ENCODE results near the gene DMRTC1. TPM values are rescaled to one million over a fixed set of nuclear protein-coding genes. Genes with fewer than 3 reads are reported as not detected.
"Not testable (repeated sequence)": the region's sequence is repeated elsewhere in the genome, so short reads cannot be mapped to it uniquely, and the experiment has no call there.

Gene DMRTC1
- polyA plus RNA-seq (1.8 TPM in 1 of 2 replicates, not detected in the other), polyA minus RNA-seq (0.58 and 0.73 TPM in 2 replicates)

GRCh38 chrX:72943819-72944169 is at the start of gene DMRTC1:
DMRTC1 (minus strand) TSS chrX:72943837; CDS start chrX:72875694, 68,143 bp downstream.
- H3K27me3 ChIP-seq (ENCODE audit: insufficient read depth, low read depth, low read length); H3K36me3 ChIP-seq (ENCODE audit: insufficient read depth, low read length); H4K20me1 ChIP-seq (ENCODE audit: insufficient read depth); H3K9ac ChIP-seq (ENCODE audit: low read length); H3K9me3 ChIP-seq (ENCODE audit: low read length); H3K27ac ChIP-seq (ENCODE audit: low read length); H3K4me2 ChIP-seq (ENCODE audit: low read length); H3F3A ChIP-seq (ENCODE audit: insufficient read depth, low read length, poor library complexity, severe bottlenecking); H3K79me2 ChIP-seq (replicated peaks; ENCODE audit: insufficient read depth, low read length); H3K4me3 ChIP-seq (ENCODE audit: low read length); H3K9me2 ChIP-seq (ENCODE audit: insufficient read depth, low read length); H2AFZ ChIP-seq (ENCODE audit: low read depth, low read length): not testable (repeated sequence)

GRCh38 chrX:72980894-72981469 is 37.3 kb upstream of the DMRTC1 start:
- H3K9ac ChIP-seq (ENCODE audit: low read length); H2AFZ ChIP-seq (ENCODE audit: low read depth, low read length); H3K9me2 ChIP-seq (ENCODE audit: insufficient read depth, low read length); H3K4me2 ChIP-seq (ENCODE audit: low read length); H3K9me3 ChIP-seq (ENCODE audit: low read length); H3K36me3 ChIP-seq (ENCODE audit: insufficient read depth, low read length); H3K27ac ChIP-seq (ENCODE audit: low read length); H3K4me3 ChIP-seq (ENCODE audit: low read length); H3K79me2 ChIP-seq (replicated peaks; ENCODE audit: insufficient read depth, low read length); H3K27me3 ChIP-seq (ENCODE audit: insufficient read depth, low read depth, low read length); H4K20me1 ChIP-seq (ENCODE audit: insufficient read depth); H3F3A ChIP-seq (ENCODE audit: insufficient read depth, low read length, poor library complexity, severe bottlenecking): not testable (repeated sequence)

GRCh38 chrX:72974885-72975284 is 31.2 kb upstream of the DMRTC1 start:
- not testable (repeated sequence) for H3K9me2 ChIP-seq (ENCODE audit: insufficient read depth, low read length); H3K9me3 ChIP-seq (ENCODE audit: low read length); H2AFZ ChIP-seq (ENCODE audit: low read depth, low read length); H4K20me1 ChIP-seq (ENCODE audit: insufficient read depth); H3K36me3 ChIP-seq (ENCODE audit: insufficient read depth, low read length); H3F3A ChIP-seq (ENCODE audit: insufficient read depth, low read length, poor library complexity, severe bottlenecking); H3K79me2 ChIP-seq (replicated peaks; ENCODE audit: insufficient read depth, low read length); H3K4me2 ChIP-seq (ENCODE audit: low read length); H3K27ac ChIP-seq (ENCODE audit: low read length); H3K4me3 ChIP-seq (ENCODE audit: low read length); H3K9ac ChIP-seq (ENCODE audit: low read length); H3K27me3 ChIP-seq (ENCODE audit: insufficient read depth, low read depth, low read length)

- not testable (repeated sequence) for H3K9ac ChIP-seq (ENCODE audit: low read length); H3K79me2 ChIP-seq (replicated peaks; ENCODE audit: insufficient read depth, low read length); H3K27me3 ChIP-seq (ENCODE audit: insufficient read depth, low read depth, low read length); H3K36me3 ChIP-seq (ENCODE audit: insufficient read depth, low read length); H3K9me2 ChIP-seq (ENCODE audit: insufficient read depth, low read length); H4K20me1 ChIP-seq (ENCODE audit: insufficient read depth); H3K4me2 ChIP-seq (ENCODE audit: low read length); H3K4me3 ChIP-seq (ENCODE audit: low read length); H3F3A ChIP-seq (ENCODE audit: insufficient read depth, low read length, poor library complexity, severe bottlenecking); H2AFZ ChIP-seq (ENCODE audit: low read depth, low read length); H3K9me3 ChIP-seq (ENCODE audit: low read length); H3K27ac ChIP-seq (ENCODE audit: low read length)
Measured at GRCh38 chrX:72971859-72972258, 28.2 kb upstream of the DMRTC1 start.

- H3K27me3 ChIP-seq (ENCODE audit: insufficient read depth, low read depth, low read length); H3K4me2 ChIP-seq (ENCODE audit: low read length); H2AFZ ChIP-seq (ENCODE audit: low read depth, low read length); H3K9ac ChIP-seq (ENCODE audit: low read length); H3F3A ChIP-seq (ENCODE audit: insufficient read depth, low read length, poor library complexity, severe bottlenecking); H3K4me3 ChIP-seq (ENCODE audit: low read length); H3K27ac ChIP-seq (ENCODE audit: low read length); H3K9me2 ChIP-seq (ENCODE audit: insufficient read depth, low read length); H3K9me3 ChIP-seq (ENCODE audit: low read length); H3K79me2 ChIP-seq (replicated peaks; ENCODE audit: insufficient read depth, low read length); H4K20me1 ChIP-seq (ENCODE audit: insufficient read depth); H3K36me3 ChIP-seq (ENCODE audit: insufficient read depth, low read length): not testable (repeated sequence)
Measured at GRCh38 chrX:72959971-72960370, 16.3 kb upstream of the DMRTC1 start.

GRCh38 chrX:72943035-72943818 is 410 bp downstream of the DMRTC1 start:
- H4K20me1 ChIP-seq (ENCODE audit: insufficient read depth); H3K79me2 ChIP-seq (replicated peaks; ENCODE audit: insufficient read depth, low read length); H2AFZ ChIP-seq (ENCODE audit: low read depth, low read length); H3K4me3 ChIP-seq (ENCODE audit: low read length); H3K9me3 ChIP-seq (ENCODE audit: low read length); H3K9me2 ChIP-seq (ENCODE audit: insufficient read depth, low read length); H3K27me3 ChIP-seq (ENCODE audit: insufficient read depth, low read depth, low read length); H3F3A ChIP-seq (ENCODE audit: insufficient read depth, low read length, poor library complexity, severe bottlenecking); H3K9ac ChIP-seq (ENCODE audit: low read length); H3K27ac ChIP-seq (ENCODE audit: low read length); H3K36me3 ChIP-seq (ENCODE audit: insufficient read depth, low read length); H3K4me2 ChIP-seq (ENCODE audit: low read length): not testable (repeated sequence)

- H3K36me3 ChIP-seq (ENCODE audit: insufficient read depth, low read length); H3K9ac ChIP-seq (ENCODE audit: low read length); H3K27ac ChIP-seq (ENCODE audit: low read length); H3K79me2 ChIP-seq (replicated peaks; ENCODE audit: insufficient read depth, low read length); H2AFZ ChIP-seq (ENCODE audit: low read depth, low read length); H3K9me2 ChIP-seq (ENCODE audit: insufficient read depth, low read length); H4K20me1 ChIP-seq (ENCODE audit: insufficient read depth); H3F3A ChIP-seq (ENCODE audit: insufficient read depth, low read length, poor library complexity, severe bottlenecking); H3K4me3 ChIP-seq (ENCODE audit: low read length); H3K27me3 ChIP-seq (ENCODE audit: insufficient read depth, low read depth, low read length); H3K9me3 ChIP-seq (ENCODE audit: low read length); H3K4me2 ChIP-seq (ENCODE audit: low read length): not testable (repeated sequence)
Measured at GRCh38 chrX:72942272-72942671, 1.4 kb downstream of the DMRTC1 start.

GRCh38 chrX:72937906-72938305 is 5.7 kb downstream of the DMRTC1 start, which contains the start of gene FAM236A:
FAM236A (plus strand) TSS chrX:72938206; CDS start chrX:72938263, 57 bp downstream.
- not testable (repeated sequence) for H3K79me2 ChIP-seq (replicated peaks; ENCODE audit: insufficient read depth, low read length); H3K9me3 ChIP-seq (ENCODE audit: low read length); H3K27me3 ChIP-seq (ENCODE audit: insufficient read depth, low read depth, low read length); H3K4me3 ChIP-seq (ENCODE audit: low read length); H3K9ac ChIP-seq (ENCODE audit: low read length); H3K27ac ChIP-seq (ENCODE audit: low read length); H3K9me2 ChIP-seq (ENCODE audit: insufficient read depth, low read length); H4K20me1 ChIP-seq (ENCODE audit: insufficient read depth); H3F3A ChIP-seq (ENCODE audit: insufficient read depth, low read length, poor library complexity, severe bottlenecking); H3K4me2 ChIP-seq (ENCODE audit: low read length); H3K36me3 ChIP-seq (ENCODE audit: insufficient read depth, low read length); H2AFZ ChIP-seq (ENCODE audit: low read depth, low read length)
